ENCODE results near the gene FBXO8.
"Not testable (repeated sequence)": the region's sequence is repeated elsewhere in the genome, so short reads cannot be mapped to it uniquely, and the experiment has no call there.

The FBXO8 gene, protein sequence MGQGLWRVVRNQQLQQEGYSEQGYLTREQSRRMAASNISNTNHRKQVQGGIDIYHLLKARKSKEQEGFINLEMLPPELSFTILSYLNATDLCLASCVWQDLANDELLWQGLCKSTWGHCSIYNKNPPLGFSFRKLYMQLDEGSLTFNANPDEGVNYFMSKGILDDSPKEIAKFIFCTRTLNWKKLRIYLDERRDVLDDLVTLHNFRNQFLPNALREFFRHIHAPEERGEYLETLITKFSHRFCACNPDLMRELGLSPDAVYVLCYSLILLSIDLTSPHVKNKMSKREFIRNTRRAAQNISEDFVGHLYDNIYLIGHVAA

DNA sequence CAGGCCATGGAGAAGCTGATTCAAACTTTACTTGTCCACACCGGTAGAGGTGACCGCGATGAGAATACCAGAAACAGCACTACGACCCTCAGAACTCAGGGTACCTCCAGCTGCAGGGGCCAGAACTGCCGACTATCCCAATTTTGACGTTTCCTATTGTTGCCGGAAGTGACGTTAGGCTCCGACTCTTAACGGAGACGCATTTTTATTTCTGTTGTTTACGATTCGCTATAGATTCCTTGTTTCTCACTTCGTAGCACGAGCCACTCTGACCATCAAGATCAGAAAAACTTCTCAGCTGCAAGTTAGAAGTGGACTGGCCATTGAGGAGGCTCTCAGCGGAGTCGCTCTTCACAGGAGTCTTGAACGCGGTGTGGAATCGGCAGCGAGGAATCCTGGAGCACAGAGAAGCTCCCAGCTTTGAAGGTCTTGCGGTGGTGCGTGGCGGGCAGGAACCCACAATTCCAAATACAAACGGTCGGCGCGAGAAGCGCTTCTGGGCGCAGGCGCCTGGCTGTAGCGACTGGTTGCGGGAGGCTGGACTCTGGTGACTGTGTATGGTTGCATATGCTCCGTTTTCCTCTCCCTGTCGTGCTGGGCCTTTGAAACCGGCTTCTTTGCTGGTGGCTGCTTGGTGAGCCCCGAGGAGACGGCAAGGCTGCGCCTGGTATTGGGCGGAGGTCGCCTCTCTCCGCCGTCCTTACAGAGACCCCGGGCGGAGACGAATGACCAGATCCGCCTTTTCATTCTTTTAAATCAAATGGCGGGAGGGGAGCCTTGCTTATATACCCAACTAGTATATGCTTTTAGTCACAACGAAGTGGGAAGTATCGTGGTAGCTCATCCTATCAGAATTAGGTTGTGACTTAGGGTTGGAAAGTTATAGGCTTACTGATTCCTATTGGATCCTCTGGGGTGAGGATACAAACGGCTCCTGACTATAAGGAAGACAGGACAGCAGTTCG lies at the start of gene FBXO8, which contains the start of gene CEP44:
FBXO8 (minus strand) TSS at position 161 of the 965 bp plus-strand sequence. CDS start 20,575 bp downstream, outside the sequence.
CEP44 (plus strand) TSS at position 405 of the 965 bp plus-strand sequence. CDS start 15,211 bp downstream, outside the sequence.
- peak; percentile 94 for DNase-seq (ENCODE audit: low spot score)

DNA sequence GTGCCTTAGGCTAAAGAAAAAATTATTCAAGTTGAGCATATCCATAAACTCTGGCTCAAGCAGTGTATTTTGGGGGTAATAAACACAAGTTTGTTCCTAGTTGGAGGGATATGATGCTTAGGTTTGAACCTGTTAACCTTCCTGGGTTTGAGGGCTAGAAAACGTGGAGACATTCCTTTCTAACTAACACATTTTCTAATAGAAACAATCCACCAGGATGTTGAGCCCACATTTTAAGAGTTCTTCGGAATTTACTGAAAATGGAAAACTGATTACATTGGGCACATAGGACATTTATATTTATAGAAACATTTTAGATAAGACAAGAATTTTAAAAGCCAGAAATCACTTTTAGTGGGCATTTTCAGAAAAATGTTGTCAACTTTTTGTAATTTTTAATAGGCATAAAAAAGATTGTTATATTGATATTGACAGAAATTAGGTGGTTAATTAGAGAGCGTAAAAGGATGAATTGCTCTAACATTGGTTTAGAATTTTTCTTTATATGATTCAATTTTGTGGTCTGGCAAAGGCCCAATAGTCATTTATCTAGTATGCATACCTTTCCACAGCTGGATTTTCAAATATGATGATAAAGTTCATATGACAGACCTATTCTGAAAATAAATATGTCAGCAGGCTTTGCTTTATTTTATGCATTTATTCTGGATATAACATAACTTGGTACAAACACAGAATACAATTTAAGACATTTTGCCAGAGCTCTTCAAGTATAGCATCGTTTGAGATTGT lies 49.5 kb upstream of the FBXO8 start:
- DNase-seq (ENCODE audit: low spot score): no peak

DNA sequence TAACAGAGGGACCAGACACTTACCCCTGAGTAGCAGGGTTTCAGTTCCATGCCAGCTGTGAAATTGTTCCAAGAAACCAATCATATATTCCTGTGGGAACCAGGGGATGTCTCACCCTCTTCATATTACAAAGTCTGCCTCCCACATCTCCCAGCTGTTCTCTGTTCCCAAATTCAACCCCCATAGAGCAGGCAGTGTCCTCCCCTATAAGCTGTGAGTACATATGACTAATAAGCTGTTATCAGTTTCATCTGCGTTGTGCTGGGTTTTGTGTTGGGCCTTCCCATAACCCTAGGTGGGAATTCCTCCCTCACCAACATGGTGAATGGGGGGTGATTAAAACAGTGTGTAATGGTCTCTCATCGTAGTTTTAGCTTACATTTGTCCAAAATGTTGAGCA lies 41.3 kb upstream of the FBXO8 start:
- peak; percentile 11 for DNase-seq (ENCODE audit: low spot score)

DNA sequence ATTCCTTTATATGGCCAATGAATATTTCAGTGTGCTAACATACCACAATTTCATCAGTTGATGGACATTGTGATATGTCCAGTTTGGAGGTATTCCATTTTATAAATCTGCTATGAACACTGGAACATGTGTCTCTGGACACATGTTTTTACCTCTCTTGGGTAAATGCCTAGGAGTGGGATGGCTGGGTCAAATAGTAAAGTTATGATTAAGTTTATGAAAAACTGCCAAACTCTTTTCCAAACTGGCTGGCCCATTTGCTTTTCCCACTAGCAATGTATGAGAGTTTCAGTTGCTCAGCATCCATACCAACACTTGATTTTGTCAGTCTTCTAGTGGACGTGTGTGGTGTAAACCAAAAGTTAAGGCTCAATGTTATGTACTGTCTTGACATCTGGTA lies 40.8 kb upstream of the FBXO8 start:
- DNase-seq (ENCODE audit: low spot score): no peak

DNA sequence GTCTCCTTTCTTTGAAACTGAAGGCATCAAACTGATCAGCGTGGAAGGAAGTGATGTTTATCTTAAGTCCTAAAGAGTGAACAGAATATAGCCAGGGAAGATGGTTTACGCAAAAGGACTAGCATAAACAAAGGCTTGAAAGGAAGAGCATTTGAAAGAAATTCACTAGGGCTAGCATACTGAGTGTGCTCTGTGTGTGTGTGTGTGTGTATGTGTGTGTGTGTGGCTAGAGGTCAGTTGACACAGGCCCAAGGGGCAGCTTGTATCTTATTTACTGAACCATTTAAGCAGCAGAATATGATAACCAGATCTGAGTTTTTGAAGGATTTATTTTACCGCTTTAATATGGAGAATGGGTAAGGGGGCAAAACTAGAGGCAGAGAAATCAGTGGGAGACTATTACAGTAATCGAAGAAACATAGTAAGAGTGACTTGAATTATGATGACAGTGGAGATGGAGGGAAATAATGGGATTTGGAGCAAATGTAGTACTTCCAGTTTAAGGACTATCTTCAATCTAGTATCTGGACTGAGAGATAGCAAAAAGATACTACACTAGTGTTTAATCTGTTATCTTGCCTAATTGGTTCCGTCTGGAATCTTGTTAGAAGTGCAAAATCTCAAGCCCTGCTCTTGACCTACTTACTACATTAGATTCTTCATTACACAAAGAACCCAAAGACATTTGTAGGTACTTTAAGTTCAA lies 37.2 kb upstream of the FBXO8 start:
- DNase-seq (ENCODE audit: low spot score): no peak

DNA sequence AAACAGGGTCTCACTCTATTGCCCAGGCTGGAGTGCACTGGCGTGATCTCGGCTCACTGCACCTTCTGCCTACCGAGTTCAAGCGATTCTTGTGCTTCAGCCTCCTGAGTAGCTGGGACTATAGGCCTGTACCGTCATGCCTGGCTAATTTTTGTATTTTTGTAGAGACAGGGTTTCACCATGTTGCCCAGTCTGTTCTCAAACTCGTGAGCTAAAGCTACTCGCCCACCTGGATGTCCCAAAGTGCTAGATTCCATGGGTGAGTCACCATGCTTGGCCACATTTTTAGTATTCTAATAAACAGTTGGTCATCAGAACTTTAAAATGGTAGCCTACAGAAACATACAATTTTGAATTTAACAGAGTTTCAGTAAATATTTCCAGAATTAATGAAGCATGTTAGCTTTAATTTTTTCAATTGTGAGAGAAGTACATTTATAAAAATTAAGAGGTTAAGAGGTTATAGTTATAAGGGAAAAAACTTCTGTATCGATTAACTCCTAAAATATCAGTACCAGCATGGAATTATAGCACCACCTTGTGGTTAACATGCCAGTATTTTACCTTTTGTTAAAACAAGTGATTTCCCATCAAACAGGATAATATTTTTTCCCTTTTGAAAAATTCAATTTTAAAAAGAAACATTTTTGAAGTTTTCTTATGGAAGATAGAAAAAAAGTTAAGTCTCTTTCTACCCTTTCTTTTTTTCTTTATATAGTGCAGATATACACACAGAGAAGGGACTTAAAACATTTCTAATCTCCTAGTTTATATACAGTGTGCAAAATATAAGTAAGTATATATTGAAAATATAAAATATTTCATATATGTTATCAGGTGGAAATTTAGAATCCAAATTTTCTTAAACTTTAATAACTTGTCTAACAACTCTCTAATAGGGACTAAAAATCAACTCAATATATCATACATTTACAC lies 35.6 kb upstream of the FBXO8 start:
- DNase-seq (ENCODE audit: low spot score): peak; percentile 54

DNA sequence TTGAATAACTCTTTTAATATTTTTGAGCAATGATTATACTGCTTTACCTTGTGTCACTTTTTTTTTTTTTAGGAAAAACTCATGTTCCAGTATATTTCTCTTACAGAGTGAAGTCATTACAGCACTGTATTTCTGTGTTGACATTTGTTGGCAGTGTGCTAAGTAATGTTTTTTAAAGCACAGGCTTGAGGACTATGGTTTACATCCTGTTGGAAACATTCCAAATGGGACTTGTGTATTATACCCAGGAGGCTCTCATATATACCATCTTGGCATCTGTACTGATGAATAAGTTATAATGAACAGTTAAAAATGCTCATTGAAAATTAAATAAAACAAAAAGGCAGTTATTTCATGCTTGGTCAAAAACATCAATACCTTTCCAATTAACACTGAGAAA lies 34.1 kb upstream of the FBXO8 start:
- DNase-seq (ENCODE audit: low spot score): no peak

DNA sequence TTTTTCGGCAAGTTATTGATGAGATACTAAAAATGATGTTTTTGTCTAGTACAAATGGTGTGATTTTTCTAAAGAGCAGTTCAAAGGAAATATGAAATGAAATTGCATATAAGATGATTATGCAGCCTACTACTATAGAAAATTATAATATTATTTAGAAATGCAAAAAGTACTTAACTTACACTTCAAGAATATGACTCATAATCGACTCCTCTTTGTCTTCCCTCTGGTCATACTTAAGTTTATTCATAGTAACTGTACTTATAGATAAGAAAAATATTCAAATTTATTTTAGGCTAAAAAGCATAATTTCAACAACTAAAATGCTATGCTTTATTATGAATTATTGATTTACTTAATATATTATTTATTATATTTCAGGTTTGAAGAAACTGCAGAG lies 33.5 kb upstream of the FBXO8 start:
- no peak for DNase-seq (ENCODE audit: low spot score)

DNA sequence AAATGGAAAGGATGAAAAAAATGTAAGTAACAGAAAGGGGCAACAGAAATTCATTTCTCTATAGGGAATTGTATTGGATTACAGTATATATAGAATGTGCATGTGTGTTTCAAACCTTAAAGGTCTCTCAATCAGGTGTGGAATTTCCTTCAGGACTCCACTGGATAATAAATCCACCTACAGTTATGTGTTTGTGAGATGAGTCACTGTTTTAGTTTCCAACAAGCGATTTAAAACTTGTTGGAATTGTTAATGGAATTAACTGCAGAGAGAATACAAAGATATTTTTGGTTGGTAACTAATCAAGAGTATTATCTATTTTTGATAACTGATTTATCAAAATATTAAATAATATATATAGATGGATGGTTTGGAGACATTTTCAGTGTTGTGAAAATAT lies 33.1 kb upstream of the FBXO8 start:
- no peak for DNase-seq (ENCODE audit: low spot score)

DNA sequence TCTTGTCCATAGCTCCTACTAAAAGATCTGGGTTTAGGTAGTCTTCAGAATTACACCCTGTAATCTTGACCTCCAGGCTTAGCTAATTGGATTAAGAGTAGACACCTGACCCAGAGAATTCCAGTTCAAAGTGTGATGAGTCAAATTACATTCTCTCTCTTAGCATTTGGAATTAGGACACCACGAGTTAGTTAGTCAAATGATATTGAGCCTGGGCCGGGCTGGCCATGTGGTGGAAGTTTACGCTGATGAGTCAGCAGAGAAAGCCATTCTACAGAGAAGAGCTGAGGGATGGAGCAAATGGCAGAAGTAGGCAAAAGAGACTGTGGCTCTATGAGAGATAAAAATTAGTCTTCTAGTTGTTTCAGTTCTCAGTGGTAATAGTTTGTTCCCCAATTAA lies 31.3 kb upstream of the FBXO8 start:
- DNase-seq (ENCODE audit: low spot score): peak; percentile 64

DNA sequence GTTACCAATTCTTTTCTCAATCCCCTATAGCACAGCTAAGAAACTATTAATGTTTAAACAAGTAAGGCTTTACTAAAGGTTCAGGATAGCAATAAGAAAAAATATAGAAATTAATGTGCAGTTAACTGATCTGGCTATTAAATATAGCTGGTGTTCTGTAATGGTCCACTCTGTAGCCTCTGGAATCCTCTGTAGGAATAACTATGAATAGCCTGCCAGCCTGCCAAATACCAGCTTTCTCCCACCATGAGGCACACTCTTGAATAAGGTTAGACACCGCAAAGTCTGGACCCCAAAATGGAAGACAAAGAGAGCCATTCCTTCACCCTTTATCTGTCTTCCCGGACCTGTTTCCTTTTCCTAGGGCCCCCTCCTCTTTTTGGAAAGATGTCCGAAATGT lies 30.8 kb upstream of the FBXO8 start:
- no peak for DNase-seq (ENCODE audit: low spot score)

DNA sequence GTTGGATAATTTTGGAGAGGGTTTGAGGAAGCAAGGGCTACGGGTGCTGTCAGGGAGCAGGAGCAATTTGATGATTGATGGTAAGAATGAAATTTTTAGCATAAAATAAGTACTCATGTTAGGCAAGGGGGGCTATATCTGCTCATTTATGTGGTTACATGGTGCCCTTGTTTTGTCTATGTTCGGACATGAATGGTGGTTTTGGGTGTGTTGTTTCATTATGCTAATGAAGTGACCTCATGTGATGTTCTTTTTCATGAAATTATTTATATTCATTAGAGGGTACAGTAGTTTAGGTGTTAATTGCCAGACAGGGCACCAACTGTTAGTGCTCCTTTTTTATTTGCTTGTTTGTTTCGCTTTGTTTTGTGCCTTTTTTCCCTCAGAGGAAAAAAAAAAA lies 29.5 kb upstream of the FBXO8 start:
- DNase-seq (ENCODE audit: low spot score): no peak

DNA sequence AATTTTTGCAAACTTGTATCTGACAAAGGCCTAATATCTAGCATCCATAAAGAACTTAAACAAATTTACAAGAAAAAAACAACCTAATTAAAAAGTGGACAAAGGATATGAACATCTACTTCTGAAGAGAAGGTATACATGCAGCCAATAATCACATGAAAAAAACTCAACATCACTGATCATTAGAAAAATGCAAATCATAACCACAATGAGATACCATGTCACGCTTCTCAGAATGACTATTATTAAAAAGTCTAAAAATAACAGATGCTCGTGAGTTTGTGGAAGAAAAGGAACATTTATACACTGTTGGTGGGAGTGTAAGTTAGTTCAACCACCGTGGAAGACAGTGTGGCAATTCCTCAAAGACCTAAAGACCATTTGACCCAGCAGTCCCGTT lies 24.2 kb upstream of the FBXO8 start:
- no peak for DNase-seq (ENCODE audit: low spot score)

DNA sequence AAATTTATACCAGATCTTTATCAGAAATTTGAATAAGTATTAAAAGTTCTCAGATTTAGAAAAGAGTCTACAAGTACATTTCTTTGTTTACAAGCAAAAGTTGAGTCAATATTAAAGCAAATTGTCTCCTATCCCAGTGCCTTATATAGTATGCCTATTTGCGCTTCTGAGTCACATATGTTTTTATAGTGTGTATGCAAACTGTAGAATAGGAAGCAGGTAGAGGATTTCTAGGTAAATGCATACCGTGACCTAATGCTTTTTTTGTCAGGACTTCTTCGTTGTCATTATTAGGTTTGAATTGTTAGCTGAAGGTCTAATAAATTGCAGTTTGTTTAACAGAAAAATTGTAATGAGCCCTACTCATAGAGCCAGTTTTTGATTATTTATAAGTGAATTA lies 22.5 kb upstream of the FBXO8 start:
- no peak for DNase-seq (ENCODE audit: low spot score)

DNA sequence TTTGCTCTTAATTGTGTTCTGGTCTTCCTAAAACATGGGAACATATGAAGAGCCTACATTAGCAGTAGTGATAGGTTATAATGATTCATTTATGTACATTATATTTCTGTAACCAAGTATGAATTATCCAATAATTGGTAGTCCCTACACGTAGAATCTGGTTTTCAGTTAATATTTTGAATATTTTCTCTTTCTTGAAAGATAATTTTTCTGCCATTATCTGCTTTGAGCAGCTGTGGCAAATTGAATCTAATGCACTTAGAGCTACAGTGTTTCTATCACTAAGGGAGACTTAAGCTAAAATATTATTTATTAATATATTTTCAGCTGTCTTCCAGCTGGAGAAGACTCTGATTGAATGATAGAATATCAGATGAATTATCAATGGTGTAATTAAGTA lies 21.2 kb upstream of the FBXO8 start:
- no peak for DNase-seq (ENCODE audit: low spot score)

DNA sequence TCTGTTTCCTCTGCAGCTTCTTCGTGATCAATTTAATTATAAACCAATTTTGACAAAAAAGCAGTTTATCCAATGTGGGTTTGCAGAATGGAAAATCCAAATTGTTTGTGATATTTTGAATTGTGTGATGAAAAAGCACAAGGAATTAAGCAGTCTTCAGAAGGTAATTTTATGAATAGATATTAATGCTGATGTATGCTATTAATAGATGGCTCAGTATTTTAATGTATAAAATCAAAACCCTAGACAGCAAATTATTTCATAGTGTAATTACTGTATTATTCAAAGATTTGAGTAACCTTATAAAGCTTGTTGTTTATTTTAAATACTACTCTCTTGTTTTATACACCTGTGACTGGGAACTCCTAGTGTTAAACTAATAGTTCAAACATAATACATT lies 20.2 kb upstream of the FBXO8 start:
- DNase-seq (ENCODE audit: low spot score): no peak

DNA sequence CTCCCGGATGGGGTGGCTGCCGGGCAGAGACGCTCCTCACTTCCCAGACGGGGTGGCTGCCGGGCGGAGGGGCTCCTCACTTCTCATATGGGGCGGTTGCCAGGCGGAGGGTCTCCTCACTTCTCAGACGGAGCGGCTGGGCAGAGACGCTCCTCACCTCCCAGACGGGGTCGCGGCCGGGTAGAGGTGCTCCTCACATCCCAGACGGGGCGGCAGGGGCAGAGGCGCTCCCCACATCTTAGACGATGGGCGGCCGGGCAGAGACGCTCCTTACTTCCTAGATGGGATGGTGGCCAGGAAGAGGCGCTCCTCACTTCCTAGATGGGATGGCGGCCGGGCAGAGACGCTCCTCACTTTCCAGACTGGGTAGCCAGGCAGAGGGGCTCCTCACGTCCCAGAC lies 11.7 kb upstream of the FBXO8 start:
- not testable (repeated sequence) for DNase-seq (ENCODE audit: low spot score)

DNA sequence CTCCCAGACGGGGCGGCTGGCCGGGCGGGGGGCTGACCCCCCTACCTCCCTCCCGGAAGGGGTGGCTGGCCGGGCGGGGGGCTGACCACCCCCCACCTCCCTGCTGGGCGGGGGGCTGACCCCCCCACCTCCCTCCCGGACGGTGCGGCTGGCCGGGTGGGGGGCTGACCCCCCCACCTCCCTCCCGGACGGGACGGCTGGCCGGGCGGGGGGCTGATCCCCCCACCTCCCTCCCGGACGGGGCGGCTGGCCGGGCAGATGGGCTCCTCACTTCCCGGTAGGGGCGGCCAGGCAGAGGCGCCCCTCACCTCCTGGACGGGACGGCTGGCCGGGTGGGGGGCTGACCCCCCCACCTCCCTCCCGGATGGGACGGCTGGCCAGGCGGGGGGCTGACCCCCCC lies 11.2 kb upstream of the FBXO8 start:
- DNase-seq (ENCODE audit: low spot score): not testable (repeated sequence)

DNA sequence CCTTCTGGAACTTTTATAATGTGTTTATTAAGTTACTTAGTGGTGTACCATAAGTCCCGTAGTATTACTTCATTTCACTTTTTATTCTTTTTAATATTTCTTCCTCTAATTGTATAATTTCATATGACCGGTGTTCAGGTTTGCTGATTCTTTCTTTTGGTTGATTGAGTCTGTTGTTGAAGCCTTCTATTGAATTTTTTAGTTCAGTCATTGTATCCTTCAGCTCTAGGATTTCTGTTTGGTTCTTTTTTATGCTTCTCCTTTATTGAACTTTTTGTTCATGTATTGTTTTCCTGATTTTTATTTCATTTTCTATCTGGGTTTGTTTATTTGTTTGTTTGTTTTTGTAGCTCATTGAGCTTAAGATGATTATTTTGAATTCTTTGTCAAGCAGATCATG lies 9.0 kb upstream of the FBXO8 start:
- DNase-seq (ENCODE audit: low spot score): no peak

DNA sequence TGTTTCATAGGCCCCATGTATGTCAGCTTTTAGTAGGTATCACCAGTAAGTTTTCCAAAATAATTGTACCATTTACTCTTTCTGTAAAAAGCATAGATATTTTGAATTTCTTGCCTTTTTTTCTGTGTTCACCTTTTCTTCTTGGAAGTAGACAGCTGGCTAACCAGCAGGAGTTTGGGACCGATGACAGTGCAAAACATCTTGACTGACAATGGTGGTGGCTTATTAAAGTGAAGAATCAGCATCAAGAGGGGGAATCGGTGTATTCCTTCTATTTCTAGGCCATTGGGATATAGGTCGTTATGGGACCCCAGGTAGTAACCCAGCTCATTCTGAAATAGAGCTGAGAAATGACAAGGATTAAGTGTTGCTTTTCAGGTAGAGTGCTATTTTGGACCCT lies 3.4 kb upstream of the FBXO8 start:
- no peak for DNase-seq (ENCODE audit: low spot score)

DNA sequence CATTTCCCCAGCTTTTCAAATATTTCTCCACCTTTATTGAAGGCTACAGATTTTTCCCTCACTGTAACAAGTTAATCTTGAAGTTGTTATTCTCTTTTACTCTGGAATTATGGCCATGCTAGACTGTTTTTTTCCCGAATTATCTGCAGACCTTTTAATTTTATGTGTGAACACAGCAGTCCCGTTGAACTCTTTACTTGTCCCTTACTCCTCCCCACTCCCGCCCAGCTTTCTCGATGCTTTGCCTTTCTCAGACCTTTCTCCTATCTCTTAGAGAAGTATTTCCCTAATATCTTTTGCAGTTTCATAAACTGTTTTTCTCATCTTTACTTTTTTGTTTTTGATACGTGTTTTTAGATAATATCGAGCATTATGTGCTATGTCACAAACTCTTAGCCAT lies 1.0 kb upstream of the FBXO8 start:
- no peak for DNase-seq (ENCODE audit: low spot score)
